ENCODE measurements around the gene SCUBE2.

Gene SCUBE2

GRCh38 chr11:9112075-9112474, 20.7 kb upstream of the SCUBE2 start:
- no peak overlapping the region for H3K4me2 ChIP-seq
- H3K4me1 ChIP-seq (ENCODE audit: low read depth, poor library complexity, severe bottlenecking) = no peaks in the 10 kb centered on the region
- H3K4me3 ChIP-seq (IDR thresholded peaks at IDR 0.05; ENCODE audit: insufficient read depth, low read depth, low read length) = no peak overlapping the region
- TF ChIP-seq CTCF (conservative IDR thresholded peaks at IDR 0.05; ENCODE audit: low read depth, low read length) = no peak
- no peaks in the 10 kb centered on the region; the same call in 1 of the 2 replicates for H3K27me3 ChIP-seq (ENCODE audit: insufficient read depth, low read depth)
- no peak overlapping the region for H3K27ac ChIP-seq
- no peak overlapping the region for H2AFZ ChIP-seq (ENCODE audit: low read depth)
- no peaks in the 10 kb centered on the region for H3K36me3 ChIP-seq (ENCODE audit: insufficient read depth)
- H3K79me2 ChIP-seq (ENCODE audit: insufficient read depth, low read depth) = no peaks in the 10 kb centered on the region
- H4K20me1 ChIP-seq (ENCODE audit: insufficient read depth) = no peaks in the 10 kb centered on the region
- no peak overlapping the region for H3K9ac ChIP-seq

- Histone ChIP-seq H3K27ac (no peak overlapping the region), H3K4me1 (ENCODE audit: low read depth, poor library complexity, severe bottlenecking) (no peaks in the 10 kb centered on the region), H3K27me3 (ENCODE audit: insufficient read depth, low read depth) (no peaks in the 10 kb centered on the region), H4K20me1 (ENCODE audit: insufficient read depth) (no peaks in the 10 kb centered on the region), H2AFZ (ENCODE audit: low read depth) (no peak overlapping the region), H3K36me3 (ENCODE audit: insufficient read depth) (no peaks in the 10 kb centered on the region), H3K4me3 (IDR thresholded peaks at IDR 0.05; ENCODE audit: insufficient read depth, low read depth, low read length) (no peak overlapping the region), H3K4me2 (no peak overlapping the region), H3K79me2 (ENCODE audit: insufficient read depth, low read depth) (no peaks in the 10 kb centered on the region), H3K9ac (no peak overlapping the region)
- TF ChIP-seq CTCF (conservative IDR thresholded peaks at IDR 0.05; ENCODE audit: low read depth, low read length) = no peak
Measured at GRCh38 chr11:9109858-9110731, 18.7 kb upstream of the SCUBE2 start.

- Histone ChIP-seq H3K4me1 (ENCODE audit: low read depth, poor library complexity, severe bottlenecking) (no peaks in the 10 kb centered on the region), H3K4me3 (IDR thresholded peaks at IDR 0.05; ENCODE audit: insufficient read depth, low read depth, low read length) (no peak overlapping the region), H3K4me2 (no peak overlapping the region), H3K36me3 (ENCODE audit: insufficient read depth) (no peaks in the 10 kb centered on the region), H3K27ac (no peak overlapping the region), H3K79me2 (ENCODE audit: insufficient read depth, low read depth) (no peaks in the 10 kb centered on the region), H3K27me3 (ENCODE audit: insufficient read depth, low read depth) (no peaks in the 10 kb centered on the region), H4K20me1 (ENCODE audit: insufficient read depth) (no peaks in the 10 kb centered on the region), H3K9ac (no peak overlapping the region), H2AFZ (ENCODE audit: low read depth) (no peak overlapping the region)
- TF ChIP-seq CTCF (conservative IDR thresholded peaks at IDR 0.05; ENCODE audit: low read depth, low read length) = no peak
Measured at GRCh38 chr11:9104580-9104979, 13.2 kb upstream of the SCUBE2 start.

- Histone ChIP-seq H3K4me3 (IDR thresholded peaks at IDR 0.05; ENCODE audit: insufficient read depth, low read depth, low read length) (no peak overlapping the region), H3K4me2 (no peak overlapping the region), H4K20me1 (ENCODE audit: insufficient read depth) (no peaks in the 10 kb centered on the region), H3K4me1 (ENCODE audit: low read depth, poor library complexity, severe bottlenecking) (no peaks in the 10 kb centered on the region), H3K36me3 (ENCODE audit: insufficient read depth) (no peaks in the 10 kb centered on the region), H3K79me2 (ENCODE audit: insufficient read depth, low read depth) (no peaks in the 10 kb centered on the region), H2AFZ (ENCODE audit: low read depth) (no peak overlapping the region), H3K27ac (no peak overlapping the region), H3K27me3 (ENCODE audit: insufficient read depth, low read depth) (no peaks in the 10 kb centered on the region), H3K9ac (no peak overlapping the region)
- TF ChIP-seq CTCF (conservative IDR thresholded peaks at IDR 0.05; ENCODE audit: low read depth, low read length) = no peak
Measured at GRCh38 chr11:9103542-9104276, 12.3 kb upstream of the SCUBE2 start.

All from KMS-11 (cell line).